NOMO-1 treated with dmso at 0.1 percent for 144 hours (cell line): ENCODE data around the gene PUM1.
"Not testable (repeated sequence)": the region's sequence is repeated elsewhere in the genome, so short reads cannot be mapped to it uniquely, and the experiment has no call there.

Experiments
- DNase-seq: peaks from one replicate; lab custom pipeline; 2025; ENCODE audit not compliant: unreplicated experiment; lab: John Stamatoyannopoulos, UW

The PUM1 gene

GRCh38 chr1:31064718-31065309, 703 bp downstream of the PUM1 start:
- DNase-seq: peak; percentile 45

- no peak for DNase-seq
Measured at GRCh38 chr1:31064111-31064717, 1.3 kb downstream of the PUM1 start.

GRCh38 chr1:31063631-31064030, 1.9 kb downstream of the PUM1 start:
- no peak for DNase-seq

GRCh38 chr1:31062867-31063380, 2.6 kb downstream of the PUM1 start:
- DNase-seq: no peak

- DNase-seq: not testable (repeated sequence)
Measured at GRCh38 chr1:31062162-31062866, 3.2 kb downstream of the PUM1 start.

- no peak for DNase-seq
Measured at GRCh38 chr1:31058012-31058411, 7.5 kb downstream of the PUM1 start.

GRCh38 chr1:31055953-31056352, 9.6 kb downstream of the PUM1 start:
- DNase-seq: no peak

GRCh38 chr1:31055501-31055900, 10.0 kb downstream of the PUM1 start:
- DNase-seq: no peak

GRCh38 chr1:31054958-31055481, 10.5 kb downstream of the PUM1 start:
- no peak for DNase-seq

GRCh38 chr1:31054349-31054748, 11.2 kb downstream of the PUM1 start:
- no peak for DNase-seq

GRCh38 chr1:31052613-31053012, 12.9 kb downstream of the PUM1 start:
- DNase-seq: not testable (repeated sequence)

- DNase-seq: no peak
Measured at GRCh38 chr1:31051611-31052010, 13.9 kb downstream of the PUM1 start.

- not testable (repeated sequence) for DNase-seq
Measured at GRCh38 chr1:31047507-31047906, 18.0 kb downstream of the PUM1 start.

GRCh38 chr1:31043631-31044030, 21.9 kb downstream of the PUM1 start:
- no peak for DNase-seq

- no peak for DNase-seq
Measured at GRCh38 chr1:31042656-31043055, 22.9 kb downstream of the PUM1 start.

GRCh38 chr1:31041529-31041928, 24.0 kb downstream of the PUM1 start:
- no peak for DNase-seq

GRCh38 chr1:31040038-31040437, 25.5 kb downstream of the PUM1 start:
- no peak for DNase-seq

- DNase-seq: not testable (repeated sequence)
Measured at GRCh38 chr1:31038935-31039334, 26.6 kb downstream of the PUM1 start.

GRCh38 chr1:31038360-31038759, 27.2 kb downstream of the PUM1 start:
- no peak for DNase-seq

GRCh38 chr1:31036749-31037500, 28.6 kb downstream of the PUM1 start:
- DNase-seq: no peak

GRCh38 chr1:31033598-31033997, 31.9 kb downstream of the PUM1 start:
- no peak for DNase-seq
